Measurements from ENCODE around the gene PER2. TPM values are rescaled to one million over a fixed set of nuclear protein-coding genes. Genes with fewer than 3 reads are reported as not detected.

Gene PER2
- total and polyA plus RNA-seq, 2 of the 13 experiments (the other 11 are each of a cell fraction or from before 2014, with no cell fraction given) = 5.1 to 9.4 TPM

DNA sequence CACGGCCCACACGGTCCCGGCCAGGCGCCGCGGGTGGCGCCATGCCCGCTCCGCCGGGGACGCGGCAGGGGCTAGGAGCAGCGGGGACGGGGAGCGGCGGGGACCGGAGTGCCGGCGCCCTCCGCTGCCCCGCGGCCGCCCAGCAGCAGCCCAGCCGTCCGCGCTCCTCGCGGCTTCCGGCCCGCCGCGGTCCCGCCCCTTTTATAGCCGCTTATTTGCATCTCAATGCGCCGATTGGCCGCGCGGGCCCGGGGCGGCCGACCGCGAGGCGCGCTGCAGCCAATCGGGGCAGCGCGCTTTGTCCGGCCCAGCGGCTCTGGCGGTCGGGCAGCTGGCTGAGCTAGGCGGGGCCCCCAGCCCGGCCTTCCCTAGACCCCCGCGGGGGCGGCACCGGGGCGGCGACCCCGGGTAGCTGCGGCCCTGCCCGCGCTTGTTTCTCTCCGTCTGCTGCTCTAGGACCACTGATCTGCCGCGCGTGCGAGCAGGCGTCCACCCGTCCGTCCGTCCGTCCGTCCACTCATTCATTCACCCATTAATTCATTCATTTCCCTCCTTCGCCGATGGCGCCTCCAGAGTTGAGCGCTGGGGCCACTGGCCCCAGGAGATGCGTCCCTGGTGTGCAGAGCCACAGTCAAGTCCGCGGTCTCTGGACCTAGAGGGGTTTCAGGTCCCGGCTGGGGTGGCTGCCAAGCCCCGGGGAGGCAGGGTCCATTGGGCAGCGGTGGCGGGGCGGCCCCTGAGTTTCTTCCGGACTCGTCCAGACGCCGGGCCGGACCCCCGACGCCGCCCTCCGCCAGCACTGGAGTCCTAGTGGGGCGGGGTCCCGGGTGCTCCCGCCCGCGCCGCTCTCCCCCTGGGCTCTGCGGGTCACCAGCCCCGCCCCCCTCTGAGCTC lies 48.3 kb downstream of the PER2 start, which contains the start of gene HES6 (continued):
- TF ChIP-seq, protein P1, sequence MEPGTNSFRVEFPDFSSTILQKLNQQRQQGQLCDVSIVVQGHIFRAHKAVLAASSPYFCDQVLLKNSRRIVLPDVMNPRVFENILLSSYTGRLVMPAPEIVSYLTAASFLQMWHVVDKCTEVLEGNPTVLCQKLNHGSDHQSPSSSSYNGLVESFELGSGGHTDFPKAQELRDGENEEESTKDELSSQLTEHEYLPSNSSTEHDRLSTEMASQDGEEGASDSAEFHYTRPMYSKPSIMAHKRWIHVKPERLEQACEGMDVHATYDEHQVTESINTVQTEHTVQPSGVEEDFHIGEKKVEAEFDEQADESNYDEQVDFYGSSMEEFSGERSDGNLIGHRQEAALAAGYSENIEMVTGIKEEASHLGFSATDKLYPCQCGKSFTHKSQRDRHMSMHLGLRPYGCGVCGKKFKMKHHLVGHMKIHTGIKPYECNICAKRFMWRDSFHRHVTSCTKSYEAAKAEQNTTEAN (CRISPR knock-in tag; conservative IDR thresholded peaks at IDR 0.05) = 0 out of 2 replicates have a peak, but pooled peaks have one; percentile 68
- TF ChIP-seq ZNF776 (CRISPR knock-in tag; IDR thresholded peaks at IDR 0.05) = no peak
- TF ChIP-seq, protein P2, sequence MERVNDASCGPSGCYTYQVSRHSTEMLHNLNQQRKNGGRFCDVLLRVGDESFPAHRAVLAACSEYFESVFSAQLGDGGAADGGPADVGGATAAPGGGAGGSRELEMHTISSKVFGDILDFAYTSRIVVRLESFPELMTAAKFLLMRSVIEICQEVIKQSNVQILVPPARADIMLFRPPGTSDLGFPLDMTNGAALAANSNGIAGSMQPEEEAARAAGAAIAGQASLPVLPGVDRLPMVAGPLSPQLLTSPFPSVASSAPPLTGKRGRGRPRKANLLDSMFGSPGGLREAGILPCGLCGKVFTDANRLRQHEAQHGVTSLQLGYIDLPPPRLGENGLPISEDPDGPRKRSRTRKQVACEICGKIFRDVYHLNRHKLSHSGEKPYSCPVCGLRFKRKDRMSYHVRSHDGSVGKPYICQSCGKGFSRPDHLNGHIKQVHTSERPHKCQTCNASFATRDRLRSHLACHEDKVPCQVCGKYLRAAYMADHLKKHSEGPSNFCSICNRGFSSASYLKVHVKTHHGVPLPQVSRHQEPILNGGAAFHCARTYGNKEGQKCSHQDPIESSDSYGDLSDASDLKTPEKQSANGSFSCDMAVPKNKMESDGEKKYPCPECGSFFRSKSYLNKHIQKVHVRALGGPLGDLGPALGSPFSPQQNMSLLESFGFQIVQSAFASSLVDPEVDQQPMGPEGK (CRISPR knock-in tag; IDR thresholded peaks at IDR 0.05) = peak; percentile 83
- TF ChIP-seq SIX4 (CRISPR knock-in tag; IDR thresholded peaks at IDR 0.05) = no peak; the same call in 1 of the 2 replicates
- no peak for TF ChIP-seq ADNP (CRISPR knock-in tag; IDR thresholded peaks at IDR 0.05)
- TF ChIP-seq NFKB2 (CRISPR knock-in tag; IDR thresholded peaks at IDR 0.05; ENCODE audit: borderline replicate concordance) = peak; percentile 78; the same call in 1 of the 2 replicates
- no peak; the same call in 1 of the 2 replicates for TF ChIP-seq ZFP62 (CRISPR knock-in tag; IDR thresholded peaks at IDR 0.05)
- TF ChIP-seq ZNF451 (CRISPR knock-in tag; IDR thresholded peaks at IDR 0.05) = peak; percentile 75; the same call in 1 of the 2 replicates
- no peak for TF ChIP-seq ZFP1 (CRISPR knock-in tag; IDR thresholded peaks at IDR 0.05)
- TF ChIP-seq ZNF577 (CRISPR knock-in tag; IDR thresholded peaks at IDR 0.05; ENCODE audit: borderline replicate concordance, low read depth) = no peak
- TF ChIP-seq, protein P3, sequence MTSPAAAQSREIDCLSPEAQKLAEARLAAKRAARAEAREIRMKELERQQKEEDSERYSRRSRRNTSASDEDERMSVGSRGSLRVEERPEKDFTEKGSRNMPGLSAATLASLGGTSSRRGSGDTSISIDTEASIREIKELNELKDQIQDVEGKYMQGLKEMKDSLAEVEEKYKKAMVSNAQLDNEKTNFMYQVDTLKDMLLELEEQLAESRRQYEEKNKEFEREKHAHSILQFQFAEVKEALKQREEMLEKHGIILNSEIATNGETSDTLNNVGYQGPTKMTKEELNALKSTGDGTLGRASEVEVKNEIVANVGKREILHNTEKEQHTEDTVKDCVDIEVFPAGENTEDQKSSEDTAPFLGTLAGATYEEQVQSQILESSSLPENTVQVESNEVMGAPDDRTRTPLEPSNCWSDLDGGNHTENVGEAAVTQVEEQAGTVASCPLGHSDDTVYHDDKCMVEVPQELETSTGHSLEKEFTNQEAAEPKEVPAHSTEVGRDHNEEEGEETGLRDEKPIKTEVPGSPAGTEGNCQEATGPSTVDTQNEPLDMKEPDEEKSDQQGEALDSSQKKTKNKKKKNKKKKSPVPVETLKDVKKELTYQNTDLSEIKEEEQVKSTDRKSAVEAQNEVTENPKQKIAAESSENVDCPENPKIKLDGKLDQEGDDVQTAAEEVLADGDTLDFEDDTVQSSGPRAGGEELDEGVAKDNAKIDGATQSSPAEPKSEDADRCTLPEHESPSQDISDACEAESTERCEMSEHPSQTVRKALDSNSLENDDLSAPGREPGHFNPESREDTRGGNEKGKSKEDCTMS (CRISPR knock-in tag; conservative IDR thresholded peaks at IDR 0.05) = no peak
- no peak for TF ChIP-seq ZNF225 (CRISPR knock-in tag; IDR thresholded peaks at IDR 0.05)
- no peak for TF ChIP-seq PAX8 (CRISPR knock-in tag; IDR thresholded peaks at IDR 0.05; ENCODE audit: borderline replicate concordance)
- TF ChIP-seq, protein P4, sequence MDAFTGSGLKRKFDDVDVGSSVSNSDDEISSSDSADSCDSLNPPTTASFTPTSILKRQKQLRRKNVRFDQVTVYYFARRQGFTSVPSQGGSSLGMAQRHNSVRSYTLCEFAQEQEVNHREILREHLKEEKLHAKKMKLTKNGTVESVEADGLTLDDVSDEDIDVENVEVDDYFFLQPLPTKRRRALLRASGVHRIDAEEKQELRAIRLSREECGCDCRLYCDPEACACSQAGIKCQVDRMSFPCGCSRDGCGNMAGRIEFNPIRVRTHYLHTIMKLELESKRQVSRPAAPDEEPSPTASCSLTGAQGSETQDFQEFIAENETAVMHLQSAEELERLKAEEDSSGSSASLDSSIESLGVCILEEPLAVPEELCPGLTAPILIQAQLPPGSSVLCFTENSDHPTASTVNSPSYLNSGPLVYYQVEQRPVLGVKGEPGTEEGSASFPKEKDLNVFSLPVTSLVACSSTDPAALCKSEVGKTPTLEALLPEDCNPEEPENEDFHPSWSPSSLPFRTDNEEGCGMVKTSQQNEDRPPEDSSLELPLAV (CRISPR knock-in tag; conservative IDR thresholded peaks at IDR 0.05; ENCODE audit: low read depth) = no peak; the same call in 1 of the 2 replicates
- no peak for TF ChIP-seq TOE1 (CRISPR knock-in tag; IDR thresholded peaks at IDR 0.05)
